ENCODE results near the gene ABCA10. TPM values are rescaled to one million over a fixed set of nuclear protein-coding genes. Genes with fewer than 3 reads are reported as not detected.
"Not testable (repeated sequence)": the region's sequence is repeated elsewhere in the genome, so short reads cannot be mapped to it uniquely, and the experiment has no call there.

Gene ABCA10
- total RNA-seq, 1 donor from 2014 or later = 6.9 TPM

- no peak for ATAC-seq (ENCODE audit: poor library complexity)
- no peak for DNase-seq
- intact Hi-C loops (cut with DNase I) = loop anchor here (10.0 kb wide), 1 partner anchor 267 kb away; no protein-coding TSS in a partner anchor
Measured at GRCh38 chr17:69231521-69231920, 2.9 kb upstream of the ABCA10 start.

DNA sequence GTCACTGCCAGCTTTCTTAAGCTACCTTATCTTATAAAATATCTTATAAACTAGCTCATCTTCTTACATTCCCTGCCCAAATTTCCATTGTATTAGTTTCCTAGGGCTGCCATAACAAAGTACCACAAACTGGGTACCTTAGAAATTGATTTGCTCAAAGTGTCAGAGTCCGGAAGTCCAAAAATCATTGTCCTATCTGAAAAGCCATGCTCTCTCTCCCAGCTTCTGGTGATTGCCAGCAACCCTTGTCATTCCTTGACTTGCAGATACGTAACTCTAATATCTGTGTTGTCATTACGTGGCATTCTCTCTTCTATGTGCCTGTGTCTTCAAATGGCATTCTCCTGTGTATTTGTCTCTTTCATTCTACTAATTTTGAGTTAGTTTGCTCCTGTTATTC is 2.3 kb upstream of the ABCA10 start:
- intact Hi-C loops (cut with DNase I) = loop anchor here (10.0 kb wide), 1 partner anchor 266 kb away; no protein-coding TSS in a partner anchor
- no peak for DNase-seq
- ATAC-seq (ENCODE audit: poor library complexity) = no peak

DNA sequence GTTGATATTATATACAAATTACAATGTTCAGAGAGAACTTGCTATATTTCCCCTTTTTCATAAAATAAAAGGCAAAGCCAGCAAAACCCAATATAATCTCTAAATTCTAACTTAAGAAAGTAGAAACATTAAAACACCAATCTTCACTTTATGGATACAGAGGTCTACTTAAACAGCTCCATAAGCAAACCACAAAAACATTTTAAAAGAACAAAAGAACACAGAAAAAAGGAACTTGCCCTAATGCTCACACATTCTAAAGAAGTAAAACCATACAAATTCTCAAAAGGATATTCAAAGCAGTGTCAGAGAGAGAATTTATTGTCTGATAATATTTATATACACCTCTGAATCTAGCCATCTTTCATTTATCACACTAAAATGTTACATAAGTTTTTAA is 606 bp downstream of the ABCA10 start:
- intact Hi-C loops (cut with DNase I) = no loop called here
- ATAC-seq (ENCODE audit: poor library complexity) (no peak), DNase-seq (no peak)

DNA sequence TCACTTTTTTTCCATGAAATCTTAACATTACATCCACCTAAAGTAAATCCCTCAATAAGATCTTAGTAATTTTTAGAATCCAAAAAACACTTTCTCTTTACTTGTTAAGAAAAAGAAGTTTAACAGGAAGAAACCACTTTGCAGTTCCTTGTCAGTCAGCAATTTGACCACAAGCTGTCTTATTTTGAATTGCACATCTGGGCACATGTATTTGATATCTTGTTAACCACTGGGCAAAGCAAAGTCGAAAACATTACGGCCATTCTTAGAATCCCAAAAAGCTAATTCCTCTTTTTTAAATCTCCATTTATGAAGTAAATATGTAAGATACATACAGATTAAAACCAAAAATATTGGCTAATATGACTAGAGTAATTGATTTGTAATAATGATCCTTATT is 1.1 kb downstream of the ABCA10 start:
- no peak for DNase-seq
- peak; percentile 51 for ATAC-seq (ENCODE audit: poor library complexity)
- intact Hi-C loops (cut with DNase I) = no loop called here

- no peak for DNase-seq
- no peak for ATAC-seq (ENCODE audit: poor library complexity)
- intact Hi-C loops (cut with DNase I) = no loop called here
Measured at GRCh38 chr17:69223809-69224208, 4.8 kb downstream of the ABCA10 start.

GRCh38 chr17:69222707-69223258 is 5.8 kb downstream of the ABCA10 start:
- ATAC-seq (ENCODE audit: poor library complexity) (no peak), DNase-seq (no peak)
- intact Hi-C loops (cut with DNase I) = no loop called here

GRCh38 chr17:69220098-69220497 is 8.5 kb downstream of the ABCA10 start:
- DNase-seq = no peak
- ATAC-seq (ENCODE audit: poor library complexity) = no peak
- intact Hi-C loops (cut with DNase I) = no loop called here

DNA sequence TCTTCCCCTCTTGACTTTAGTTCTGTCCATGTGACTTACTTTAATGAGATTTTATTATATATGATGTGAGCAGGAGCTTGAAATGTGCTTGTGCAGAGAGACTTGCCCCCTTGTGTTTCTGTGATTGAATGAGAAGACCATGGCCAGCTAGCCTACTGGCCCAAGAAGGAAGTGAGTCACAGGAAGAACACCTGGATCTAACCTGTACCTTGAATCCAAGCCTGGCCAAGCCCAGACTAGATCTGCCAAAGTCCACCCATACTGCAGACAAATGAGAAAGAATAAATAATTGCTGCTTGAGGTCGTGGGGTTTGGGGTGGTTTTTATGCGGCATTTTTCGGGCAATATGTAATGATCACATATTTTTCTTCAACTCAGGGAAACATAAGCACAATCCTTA is 9.6 kb downstream of the ABCA10 start:
- DNase-seq (no peak), ATAC-seq (ENCODE audit: poor library complexity) (no peak)
- intact Hi-C loops (cut with DNase I) = no loop called here

GRCh38 chr17:69213059-69213813 is 15.4 kb downstream of the ABCA10 start:
- ATAC-seq (ENCODE audit: poor library complexity) (no peak), DNase-seq (no peak)
- intact Hi-C loops (cut with DNase I) = no loop called here

GRCh38 chr17:69208640-69209039 is 20.0 kb downstream of the ABCA10 start:
- intact Hi-C loops (cut with DNase I) = no loop called here
- ATAC-seq (ENCODE audit: poor library complexity) (no peak), DNase-seq (no peak)

DNA sequence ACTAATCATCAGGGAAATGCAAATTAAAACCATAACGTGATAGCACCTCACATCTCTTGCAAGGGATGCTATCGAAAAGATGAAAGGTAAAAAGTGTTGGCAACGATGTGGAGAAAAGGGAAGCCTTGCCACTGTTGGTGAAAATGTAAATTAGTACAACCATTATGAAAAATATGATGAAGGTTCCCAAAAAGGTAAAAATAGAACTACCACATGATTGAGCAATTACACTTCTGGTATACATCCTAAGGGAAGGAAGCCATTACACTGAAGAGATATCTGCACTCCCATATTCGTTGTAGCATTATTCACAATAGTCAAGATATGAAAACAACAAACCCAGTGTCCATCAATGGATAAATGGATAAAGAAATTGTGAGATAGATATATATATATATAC is 21.5 kb downstream of the ABCA10 start:
- DNase-seq = no peak
- no peak for ATAC-seq (ENCODE audit: poor library complexity)
- intact Hi-C loops (cut with DNase I) = no loop called here

DNA sequence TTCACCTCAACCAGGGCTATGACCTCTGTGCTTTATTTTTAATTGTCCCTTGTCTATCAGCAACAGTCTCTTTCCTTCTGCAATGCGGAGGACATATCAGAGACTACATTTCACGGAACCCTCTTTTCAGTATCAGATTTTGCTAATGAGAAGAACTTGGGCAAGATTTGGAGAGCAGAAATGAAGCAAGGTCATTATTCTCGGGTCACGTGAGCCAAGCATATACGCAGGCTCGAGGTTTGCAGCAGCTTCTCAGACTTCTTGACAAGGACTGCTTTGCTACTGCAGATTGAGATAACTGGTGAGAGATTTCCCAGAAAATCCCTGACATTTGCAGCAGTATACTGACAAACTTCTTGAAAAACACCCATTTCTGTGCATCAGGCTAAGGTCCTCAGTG is 30.4 kb downstream of the ABCA10 start:
- intact Hi-C loops (cut with DNase I) = no loop called here
- ATAC-seq (ENCODE audit: poor library complexity) (no peak), DNase-seq (no peak)

DNA sequence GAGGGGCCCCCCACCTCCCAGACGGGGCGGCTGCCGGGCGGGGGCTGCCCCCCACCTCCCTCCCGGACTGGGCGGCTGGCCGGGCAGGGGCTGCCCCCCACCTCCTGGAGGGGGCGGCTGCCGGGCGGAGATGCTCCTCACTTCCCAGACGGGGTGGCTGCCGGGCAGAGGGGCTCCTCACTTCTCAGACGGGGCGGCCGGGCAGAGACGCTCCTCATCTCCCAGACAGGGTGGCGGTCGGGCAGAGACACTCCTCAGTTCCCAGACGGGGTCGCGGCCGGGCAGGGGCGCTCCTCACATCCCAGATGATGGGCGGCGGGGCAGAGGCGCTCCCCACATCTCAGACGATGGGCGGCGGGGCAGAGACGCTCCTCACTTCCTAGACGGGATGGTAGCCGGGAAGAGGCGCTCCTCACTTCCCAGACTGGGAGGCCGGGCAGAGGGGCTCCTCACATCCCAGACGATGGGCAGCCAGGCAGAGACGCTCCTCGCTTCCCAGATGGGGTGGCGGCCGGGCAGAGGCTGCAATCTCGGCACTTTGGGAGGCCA is 32.4 kb downstream of the ABCA10 start:
- DNase-seq; ATAC-seq (ENCODE audit: poor library complexity); intact Hi-C loops (cut with DNase I): not testable (repeated sequence)

GRCh38 chr17:69192754-69193153 is 35.9 kb downstream of the ABCA10 start:
- ATAC-seq (ENCODE audit: poor library complexity) (no peak), DNase-seq (no peak)
- intact Hi-C loops (cut with DNase I) = no loop called here

- DNase-seq = no peak
- intact Hi-C loops (cut with DNase I) = no loop called here
- no peak for ATAC-seq (ENCODE audit: poor library complexity)
Measured at GRCh38 chr17:69188796-69189195, 39.8 kb downstream of the ABCA10 start.

DNA sequence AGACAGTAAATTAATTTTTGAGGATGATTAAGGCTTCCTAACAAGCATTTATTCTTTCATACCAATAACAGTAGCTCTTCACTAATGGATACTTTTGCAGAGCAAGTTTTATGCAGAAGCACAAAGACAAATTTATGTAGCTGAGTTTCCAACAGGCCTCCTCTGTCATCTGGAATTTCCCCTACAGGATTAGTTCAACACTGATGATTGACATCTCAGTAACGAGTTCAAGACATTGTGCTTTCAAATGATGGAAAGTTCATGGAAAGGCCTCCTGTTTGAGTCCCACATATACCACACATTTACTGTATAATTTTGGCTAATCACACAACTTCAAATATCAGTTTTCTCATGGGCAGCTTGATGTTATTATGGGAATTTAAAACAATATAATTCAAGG is 40.6 kb downstream of the ABCA10 start:
- intact Hi-C loops (cut with DNase I) = no loop called here
- DNase-seq (no peak), ATAC-seq (ENCODE audit: poor library complexity) (no peak)

GRCh38 chr17:69187294-69187693 is 41.3 kb downstream of the ABCA10 start:
- intact Hi-C loops (cut with DNase I) = no loop called here
- ATAC-seq (ENCODE audit: poor library complexity) (no peak), DNase-seq (no peak)

DNA sequence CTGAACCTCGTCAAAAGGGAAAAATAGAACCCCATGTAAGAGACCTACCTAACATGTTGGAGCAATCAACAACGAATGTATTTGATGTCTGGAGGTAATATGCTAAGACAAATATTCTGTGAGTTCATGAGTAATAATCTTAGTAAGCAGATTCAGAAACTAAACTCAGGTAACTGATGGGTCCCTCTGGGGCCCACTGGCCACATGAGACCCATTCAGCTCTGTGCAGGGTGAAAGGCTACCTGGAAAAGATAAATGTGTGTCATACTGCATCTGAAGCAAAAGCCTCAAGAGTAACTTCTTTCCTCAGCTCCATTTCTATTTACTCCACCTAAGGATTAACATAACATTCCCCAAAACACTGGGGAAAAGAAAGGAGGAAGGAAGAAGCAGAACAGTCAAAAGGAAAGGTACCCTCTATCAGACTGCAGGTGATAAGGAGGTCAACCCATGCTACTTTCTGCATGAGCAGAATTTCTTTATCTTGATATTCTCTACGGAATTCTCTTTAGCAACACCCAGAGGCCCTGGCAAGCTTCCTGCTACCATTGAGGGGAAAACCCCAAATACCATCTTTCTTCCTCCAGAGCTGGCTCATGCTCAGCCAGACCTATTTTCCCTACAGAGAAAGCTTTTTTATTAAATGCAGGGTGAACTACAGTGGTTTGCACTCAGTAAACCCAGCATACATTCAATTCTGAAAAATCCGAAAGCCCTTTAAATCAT is 49.2 kb downstream of the ABCA10 start:
- DNase-seq = no peak
- ATAC-seq (ENCODE audit: poor library complexity) = no peak
- intact Hi-C loops (cut with DNase I) = no loop called here

- intact Hi-C loops (cut with DNase I) = no loop called here
- ATAC-seq (ENCODE audit: poor library complexity) = no peak
- DNase-seq = no peak
Measured at GRCh38 chr17:69176457-69176795, 52.2 kb downstream of the ABCA10 start.
